K562 (cell line): ENCODE results near the gene ZNF316. TPM values are rescaled to one million over a fixed set of nuclear protein-coding genes. Genes with fewer than 3 reads are reported as not detected.

Source experiments
- E2F6 ChIP-seq, 2 experiments: IDR thresholded peaks; 2 replicates each; pipeline ENCODE4 v1.6.1; 2011; ENCODE audit warnings: borderline replicate concordance in 1 of 2, control low read depth in 1 of 2, low read depth in 1 of 2, low read length in 1 of 2, mild to moderate bottlenecking in 1 of 2, mixed read lengths in 1 of 2, moderate library complexity in 1 of 2; ENCODE audit not compliant: insufficient read depth in 1 of 2, insufficient read length in 1 of 2, poor library complexity in 1 of 2, severe bottlenecking in 1 of 2; ENCODE audit errors: extremely low read depth in 1 of 2
- JUND ChIP-seq, 2 experiments: IDR thresholded peaks; 2 replicates in 1 of 2; 3 replicates in 1 of 2; pipeline ENCODE4 v1.6.1; 2011; ENCODE audit warnings: borderline replicate concordance in 2 of 2, low read depth in 2 of 2, low read length in 2 of 2, improper control_type of control experiment in 1 of 2, missing biosample characterization in 1 of 2, missing genetic modification characterization in 1 of 2, missing genetic modification reagents in 1 of 2
- PKNOX1 ChIP-seq: fragments of 450-650 bp; IDR thresholded peaks from 2 replicates; pipeline ENCODE4 v1.6.1; 2016
- RFX1 ChIP-seq: fragments of 450-650 bp; IDR thresholded peaks from 2 replicates; pipeline ENCODE4 v1.6.1; 2016; ENCODE audit warnings: mild to moderate bottlenecking, moderate library complexity
- SAFB2 ChIP-seq: fragments of 200-400 bp; formaldehyde crosslinking; IDR thresholded peaks from 2 replicates; pipeline ENCODE4 v1.6.1; 2018; ENCODE audit warnings: borderline replicate concordance, low read length, low read depth, moderate library complexity; ENCODE audit not compliant: severe bottlenecking
- ZHX1 ChIP-seq: fragments of 150-350 bp; conservative IDR thresholded peaks from 2 replicates; pipeline ENCODE4 v1.6.1; 2014; ENCODE audit warnings: low read length
- ZNF407 ChIP-seq: fragments of 450-650 bp; IDR thresholded peaks from 2 replicates; pipeline ENCODE4 v1.6.1; 2016; ENCODE audit warnings: low read depth
- polyA plus RNA-seq, 8 experiments: library from polyadenylated mRNA; depleted of rRNA in 4 of 8; stranded (reverse) in 5 of 8; unstranded in 3 of 8; fragments of >200 nt; fragmentation: Nextera tagmentation in 2 of 8; fragmentation: Illumina TruSeq in 1 of 8; extraction: Ambion mirVana in 2 of 8; extraction: Trizol in 1 of 8; gene quantifications; 2 replicates each; pipeline versions ENCODE4 v1.2.1 to v1.2.3, GENCODE V29; 2011 to 2014; ENCODE audit warnings: inconsistent platforms in 1 of 8, missing spikeins in 1 of 8
- total RNA-seq, 7 experiments: library from RNA; depleted of rRNA in 6 of 7; stranded (reverse); fragments of >200 nt in 6 of 7; fragmentation: Illumina TruSeq in 2 of 7; extraction: Trizol in 2 of 7; gene quantifications; 2 replicates each; pipeline versions ENCODE4 v1.2.1 to v1.2.3, GENCODE V29; 2011 to 2021; ENCODE audit warnings: low replicate concordance in 1 of 7

ZNF316 gene
- total and polyA plus RNA-seq, 9 of the 15 experiments (the other 6 are each of a cell fraction or from before 2014, with no cell fraction given): 0.10 to 34.0 (median 8.6) TPM

GRCh38 chr7:6640246-6640721 is 3.2 kb downstream of the ZNF316 start (continued):
- TF ChIP-seq E2F6 (IDR thresholded peaks at IDR 0.05; ENCODE audit: borderline replicate concordance in 1 of 2, extremely low read depth in 1 of 2, insufficient read depth in 1 of 2, insufficient read length in 1 of 2, low read depth in 1 of 2, low read length in 1 of 2, poor library complexity in 1 of 2, severe bottlenecking in 1 of 2): peak; percentile 18 to 59
- TF ChIP-seq RFX1: peak; percentile 67
- peak; percentile 98 for TF ChIP-seq PKNOX1
- TF ChIP-seq ZHX1: no peak
- TF ChIP-seq SAFB2: no peak
- no peak for TF ChIP-seq ZNF407
- TF ChIP-seq JUND (IDR thresholded peaks at IDR 0.05; ENCODE audit: borderline replicate concordance, low read depth, low read length): peak; percentile 59
- TF ChIP-seq JUND (tag; IDR thresholded peaks at IDR 0.05; ENCODE audit: borderline replicate concordance, low read depth, low read length): peak; percentile 44; the same call in 1 of the 3 replicates
